Keratinocyte (primary cell): ENCODE results near the gene TMEM220. TPM values are rescaled to one million over a fixed set of nuclear protein-coding genes. Genes with fewer than 3 reads are reported as not detected.

Experiments used
- DNase-seq: peaks from one replicate; pipeline ENCODE4 v3.0.0-alpha.2; 2011; ENCODE audit warnings: low read depth, missing footprints, low spot score
- FAIRE-seq: peaks from 2 replicates; lab custom pipeline; 2011; peaks lifted over from hg19 to GRCh38; lab: Jason Lieb, UNC
- H2AFZ ChIP-seq: 2 replicates; pipeline ENCODE4 v1.6.0; 2012; ENCODE audit warnings: low read length, control low read depth, inconsistent platforms; ENCODE audit not compliant: control insufficient read depth
- H3K27ac ChIP-seq: 2 replicates; pipeline ENCODE4 v1.5.1; 2011; ENCODE audit warnings: low read length; ENCODE audit not compliant: control insufficient read depth, insufficient read depth
- H3K27me3 ChIP-seq: 3 replicates; pipeline ENCODE4 v1.6.0; 2011; ENCODE audit warnings: low read length; ENCODE audit not compliant: control insufficient read depth, insufficient read depth; ENCODE audit errors: extremely low read depth
- H3K36me3 ChIP-seq, 2 experiments: 2 replicates in 1 of 2; 3 replicates in 1 of 2; pipeline ENCODE4 v1.5.1; 2011; ENCODE audit warnings: low read length in 2 of 2, mild to moderate bottlenecking in 1 of 2; ENCODE audit not compliant: control insufficient read depth in 2 of 2, insufficient read depth in 2 of 2; ENCODE audit errors: extremely low read depth in 1 of 2
- H3K4me1 ChIP-seq: 3 replicates; pipeline ENCODE4 v1.5.1; 2011; ENCODE audit warnings: low read length; ENCODE audit not compliant: control insufficient read depth, insufficient read depth; ENCODE audit errors: extremely low read depth
- H3K4me2 ChIP-seq: 3 replicates; pipeline ENCODE4 v1.6.0; 2011; ENCODE audit warnings: low read depth, low read length; ENCODE audit not compliant: control insufficient read depth, insufficient read depth; ENCODE audit errors: extremely low read depth
- H3K4me3 ChIP-seq, 3 experiments: fragments of 200-600 bp in 1 of 3; sonication (generic) in 1 of 3; 2 replicates in 2 of 3; 3 replicates in 1 of 3; pipeline ENCODE4 v1.5.1; 2011 to 2016; ENCODE audit warnings: low read length in 3 of 3, mild to moderate bottlenecking in 3 of 3, control low read depth in 2 of 3, inconsistent platforms in 1 of 3, low read depth in 1 of 3, mixed read lengths in 1 of 3, mixed run types in 1 of 3, moderate library complexity in 1 of 3; ENCODE audit not compliant: control insufficient read depth in 2 of 3, insufficient read depth in 2 of 3; ENCODE audit errors: extremely low read depth in 1 of 3
- H3K79me2 ChIP-seq: 2 replicates; pipeline ENCODE4 v1.6.0; 2012; ENCODE audit warnings: low read length; ENCODE audit not compliant: control insufficient read depth, insufficient read depth
- H3K9ac ChIP-seq: 3 replicates; pipeline ENCODE4 v1.6.0; 2011; ENCODE audit warnings: low read length; ENCODE audit not compliant: control insufficient read depth, insufficient read depth; ENCODE audit errors: extremely low read depth
- H3K9me1 ChIP-seq: 3 replicates; pipeline ENCODE4 v1.6.0; 2011; ENCODE audit warnings: low read length; ENCODE audit not compliant: control insufficient read depth, insufficient read depth; ENCODE audit errors: extremely low read depth
- H3K9me3 ChIP-seq: 2 replicates; pipeline ENCODE4 v1.5.1; 2012; ENCODE audit warnings: low read depth, low read length; ENCODE audit not compliant: control insufficient read depth
- H4K20me1 ChIP-seq: 3 replicates; pipeline ENCODE4 v1.6.0; 2011; ENCODE audit warnings: low read length; ENCODE audit not compliant: control insufficient read depth, insufficient read depth; ENCODE audit errors: extremely low read depth
- EZH2 ChIP-seq: IDR thresholded peaks from one replicate; pipeline ENCODE4 v1.6.1; 2012; ENCODE audit warnings: inconsistent platforms, mild to moderate bottlenecking, low read length, moderate library complexity
- dilution Hi-C: fragments of 300-500 bp; cut with MboI; formaldehyde crosslinking; loops from one replicate; pipeline ENCODE4 v1.7.0; 2020; ENCODE audit warnings: low sequenced_read_pairs; ENCODE audit not compliant: extremely low pct_ligation_motif_present
- polyA plus RNA-seq, 5 experiments: library from polyadenylated mRNA; depleted of rRNA in 3 of 5; stranded (reverse) in 3 of 5; stranded (forward) in 1 of 5; unstranded in 1 of 5; fragments of >200 nt; gene quantifications; 1 replicate in 1 of 5; 2 replicates in 3 of 5; 3 replicates in 1 of 5; pipeline versions ENCODE4 v1.2.1 to v1.2.3, GENCODE V29; 2011 to 2012; ENCODE audit warnings: missing spikeins in 2 of 5, low read depth in 1 of 5, low replicate concordance in 1 of 5
- TF ChIP-seq, protein P1 (sequence below), 3 experiments: IDR thresholded peaks in 1 of 3; conservative IDR thresholded peaks in 1 of 3; optimal IDR thresholded peaks in 1 of 3; 2 replicates in 2 of 3; 3 replicates in 1 of 3; pipeline versions ENCODE3 to v1.5.1; 2011; ENCODE audit warnings: low read length in 3 of 3, mild to moderate bottlenecking in 3 of 3, moderate library complexity in 2 of 3, control low read depth in 1 of 3, inconsistent platforms in 1 of 3; ENCODE audit not compliant: insufficient read depth in 2 of 3; ENCODE audit errors: extremely low read depth in 1 of 3

Gene TMEM220
- polyA plus RNA-seq, 1 donor (not counting 4 experiments of a cell fraction or from before 2014, with no cell fraction given): 3.3 TPM

DNA sequence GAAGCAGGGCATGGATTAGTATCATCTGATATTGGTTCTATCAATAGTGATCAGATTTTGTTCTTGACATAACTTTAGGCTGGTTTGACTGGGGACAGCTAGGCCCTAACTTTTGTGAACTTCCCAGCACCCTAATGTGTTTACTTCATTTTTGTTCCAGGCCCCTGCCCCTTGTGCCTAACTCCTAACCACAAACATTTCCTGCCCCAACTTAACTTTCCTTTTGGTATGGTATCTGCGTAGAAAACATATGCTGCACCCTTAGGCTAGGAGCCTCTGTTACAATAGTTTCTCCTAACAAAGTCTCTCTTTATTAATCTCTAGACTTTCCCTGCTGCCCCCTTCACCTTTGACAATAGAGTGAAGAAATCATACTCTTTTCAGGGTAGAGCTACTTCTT is 30.0 kb downstream of the TMEM220 start:
- H3K4me3 ChIP-seq: no peak overlapping the region
- H3K4me1 ChIP-seq: peaks cover 19% of the 10 kb centered on the region
- no peaks in the 10 kb centered on the region for H3K9me3 ChIP-seq
- dilution Hi-C loops: no loop called here
- H4K20me1 ChIP-seq: no peaks in the 10 kb centered on the region
- TF ChIP-seq EZH2: no peak
- TF ChIP-seq, protein P1, sequence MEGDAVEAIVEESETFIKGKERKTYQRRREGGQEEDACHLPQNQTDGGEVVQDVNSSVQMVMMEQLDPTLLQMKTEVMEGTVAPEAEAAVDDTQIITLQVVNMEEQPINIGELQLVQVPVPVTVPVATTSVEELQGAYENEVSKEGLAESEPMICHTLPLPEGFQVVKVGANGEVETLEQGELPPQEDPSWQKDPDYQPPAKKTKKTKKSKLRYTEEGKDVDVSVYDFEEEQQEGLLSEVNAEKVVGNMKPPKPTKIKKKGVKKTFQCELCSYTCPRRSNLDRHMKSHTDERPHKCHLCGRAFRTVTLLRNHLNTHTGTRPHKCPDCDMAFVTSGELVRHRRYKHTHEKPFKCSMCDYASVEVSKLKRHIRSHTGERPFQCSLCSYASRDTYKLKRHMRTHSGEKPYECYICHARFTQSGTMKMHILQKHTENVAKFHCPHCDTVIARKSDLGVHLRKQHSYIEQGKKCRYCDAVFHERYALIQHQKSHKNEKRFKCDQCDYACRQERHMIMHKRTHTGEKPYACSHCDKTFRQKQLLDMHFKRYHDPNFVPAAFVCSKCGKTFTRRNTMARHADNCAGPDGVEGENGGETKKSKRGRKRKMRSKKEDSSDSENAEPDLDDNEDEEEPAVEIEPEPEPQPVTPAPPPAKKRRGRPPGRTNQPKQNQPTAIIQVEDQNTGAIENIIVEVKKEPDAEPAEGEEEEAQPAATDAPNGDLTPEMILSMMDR (optimal IDR thresholded peaks at IDR 0.05 in 1 of 3, IDR thresholded peaks at IDR 0.05 in 1 of 3, conservative IDR thresholded peaks at IDR 0.05 in 1 of 3; ENCODE audit: extremely low read depth in 1 of 3, insufficient read depth in 2 of 3, low read length in 3 of 3): no peak
- H2AFZ ChIP-seq: no peak overlapping the region
- H3K27ac ChIP-seq: no peak overlapping the region
- H3K9ac ChIP-seq: no peak overlapping the region
- H3K27me3 ChIP-seq: no peaks in the 10 kb centered on the region
- H3K4me2 ChIP-seq: no peak overlapping the region
- DNase-seq (no peak), FAIRE-seq (no peak)
- H3K79me2 ChIP-seq: peaks cover 58% of the 10 kb centered on the region
- no peaks in the 10 kb centered on the region for H3K9me1 ChIP-seq
- H3K36me3 ChIP-seq: peaks cover 2 to 4% of the 10 kb centered on the region in 2 experiments

- FAIRE-seq (no peak), DNase-seq (no peak)
- Histone ChIP-seq H3K9ac (peak overlapping the region; percentile 90), H3K9me3 (no peaks in the 10 kb centered on the region), H3K79me2 (peaks cover 65% of the 10 kb centered on the region), H3K36me3 (peaks cover 4% of the 10 kb centered on the region in 2 experiments), H3K9me1 (no peaks in the 10 kb centered on the region), H3K4me3 (peak overlapping the region; percentile 84 to 95 (median 90)), H3K27ac (peak overlapping the region; percentile 86), H3K4me2 (peak overlapping the region; percentile 86), H3K4me1 (peaks cover 19% of the 10 kb centered on the region), H4K20me1 (no peaks in the 10 kb centered on the region), H3K27me3 (no peaks in the 10 kb centered on the region), H2AFZ (peak overlapping the region; percentile 77)
- dilution Hi-C loops: no loop called here
- TF ChIP-seq EZH2: no peak
- TF ChIP-seq, protein P1 (optimal IDR thresholded peaks at IDR 0.05 in 1 of 3, IDR thresholded peaks at IDR 0.05 in 1 of 3, conservative IDR thresholded peaks at IDR 0.05 in 1 of 3; ENCODE audit: extremely low read depth in 1 of 3, insufficient read depth in 2 of 3, low read length in 3 of 3): no peak
Measured at GRCh38 chr17:10698096-10698818, 31.6 kb downstream of the TMEM220 start.
